C1 segment of cervical spinal cord (tissue), 14 donors: ENCODE data around the gene MBNL3.
"Not testable (repeated sequence)": the region's sequence is repeated elsewhere in the genome, so short reads cannot be mapped to it uniquely, and the experiment has no call there.

Experiments
- DNase-seq, 14 donors: peaks; one replicate each; lab custom pipeline; 2025; lab: John Stamatoyannopoulos, UW

MBNL3 gene

DNA sequence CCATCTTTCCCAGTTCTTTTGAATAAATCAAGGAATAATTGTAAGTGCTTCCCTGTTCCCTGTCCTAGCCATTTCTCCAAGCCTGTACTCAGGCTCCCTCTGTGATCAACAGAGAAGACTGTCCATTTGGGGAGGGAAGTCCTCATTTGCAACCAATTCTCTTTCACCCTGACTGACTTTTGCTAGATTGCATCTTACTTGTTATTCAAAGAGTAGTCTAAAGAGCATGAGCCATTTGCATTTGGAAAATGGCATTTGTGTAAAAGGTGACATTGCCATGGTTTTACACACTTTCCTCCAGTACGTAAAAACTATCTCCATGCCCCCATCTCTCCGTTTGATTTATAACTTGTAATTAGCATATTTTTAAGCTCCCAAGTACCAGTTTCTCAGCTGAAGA lies 110.6 kb downstream of the MBNL3 start:
- DNase-seq, result no peak

- DNase-seq, result no peak
Measured at GRCh38 chrX:132375941-132376340, 112.9 kb downstream of the MBNL3 start.

DNA sequence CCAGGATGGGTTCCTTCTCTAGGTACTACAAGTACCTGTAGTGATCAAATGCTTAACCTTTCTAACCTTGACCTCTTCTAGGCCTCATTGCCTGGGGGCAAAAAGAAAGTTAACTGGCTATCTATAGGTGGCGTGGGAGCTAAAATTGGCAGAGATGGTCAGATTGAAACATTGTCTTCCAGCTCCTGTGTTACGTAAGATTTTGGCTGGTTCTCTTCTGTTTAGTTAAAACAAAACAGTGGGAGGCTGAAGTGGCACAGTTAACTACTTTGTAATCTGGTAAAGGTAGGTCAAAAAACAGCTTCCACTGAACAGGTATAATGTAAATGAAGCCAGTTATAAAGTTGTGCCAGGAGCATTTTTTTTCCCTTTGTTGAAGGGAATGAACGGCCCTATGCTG lies 115.2 kb downstream of the MBNL3 start:
- peak in 1 of 14 donors; percentile 8 for DNase-seq

GRCh38 chrX:132369617-132370326 lies 119.1 kb downstream of the MBNL3 start:
- DNase-seq, result no peak

DNA sequence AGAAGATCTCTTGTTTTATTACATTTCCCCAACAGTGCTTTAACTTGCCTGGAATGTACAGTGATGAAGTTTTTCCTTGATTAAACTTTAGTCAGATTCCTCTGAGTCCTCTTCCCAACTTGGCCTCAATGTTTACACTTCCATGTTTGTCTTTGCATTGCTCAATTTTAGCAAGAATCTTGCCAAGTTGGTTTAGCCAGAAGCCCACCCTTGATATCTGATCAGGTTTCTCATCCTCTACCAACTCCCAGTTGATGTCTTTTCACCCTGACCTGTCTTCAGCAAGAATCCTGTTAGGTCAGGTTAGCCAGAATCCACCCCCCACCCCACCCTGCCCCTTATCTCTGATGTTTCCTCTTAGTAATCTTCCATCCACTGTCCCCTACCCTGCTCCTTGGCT lies 120.9 kb downstream of the MBNL3 start:
- DNase-seq, result no peak

- no peak for DNase-seq
Measured at GRCh38 chrX:132367314-132367713, 121.5 kb downstream of the MBNL3 start.

DNA sequence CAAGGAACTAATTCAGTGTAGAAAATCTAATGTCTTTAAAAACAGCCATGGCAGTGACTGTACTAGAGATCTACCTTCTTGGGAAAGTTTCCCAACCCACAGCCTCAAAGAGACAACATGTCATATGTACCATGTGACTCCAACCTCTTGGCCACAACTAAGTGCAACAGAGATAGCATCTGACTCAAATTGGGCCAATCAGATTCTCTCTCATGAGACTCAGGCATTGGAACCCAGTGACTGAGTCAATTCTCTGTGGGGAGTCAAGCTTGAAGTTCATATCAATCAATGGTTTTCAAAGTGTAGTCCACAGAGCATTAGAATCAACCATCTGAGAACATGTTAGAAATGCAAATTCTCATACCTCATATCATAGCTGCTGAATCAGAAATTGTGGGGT lies 123.3 kb downstream of the MBNL3 start:
- DNase-seq, result no peak

GRCh38 chrX:132364313-132364712 lies 124.5 kb downstream of the MBNL3 start:
- DNase-seq, result no peak

DNA sequence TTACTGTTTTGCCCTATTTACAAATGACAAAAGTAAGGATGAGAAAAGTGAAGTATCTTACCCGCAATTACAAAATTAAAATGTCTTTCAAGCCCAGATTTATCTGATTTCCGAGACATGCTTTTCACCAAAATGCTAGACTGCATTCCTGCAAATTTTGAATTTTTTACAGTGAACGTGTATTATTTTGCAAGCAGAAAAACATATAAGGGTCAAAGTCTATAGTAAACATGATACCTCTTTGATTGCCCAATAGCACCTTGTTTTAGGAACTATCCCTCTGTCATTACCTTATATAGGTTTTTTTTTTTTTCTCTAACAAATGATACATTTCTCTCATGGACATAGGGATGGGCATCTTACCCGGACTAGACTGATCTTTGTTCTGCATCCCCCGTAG lies 135.4 kb downstream of the MBNL3 start:
- no peak for DNase-seq

DNA sequence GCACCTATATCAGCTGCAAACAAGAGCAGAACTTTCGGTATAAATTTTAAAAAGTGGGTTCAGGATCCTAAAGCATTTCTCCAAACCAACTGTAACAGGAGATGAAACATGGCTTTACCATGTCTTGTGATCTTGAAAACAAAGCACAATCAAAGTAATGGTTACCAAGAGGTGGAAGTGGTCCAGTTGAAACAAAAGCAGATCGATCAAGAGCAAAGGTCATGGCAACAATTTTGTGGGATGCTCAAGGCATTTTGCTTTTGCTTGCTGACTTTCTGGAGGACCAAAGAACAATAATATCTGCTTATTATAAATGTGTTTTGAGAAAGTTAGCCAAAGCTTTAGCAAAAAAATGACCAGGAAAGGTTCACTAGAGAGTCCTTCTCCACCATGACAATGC lies 152.7 kb downstream of the MBNL3 start:
- DNase-seq, result no peak

GRCh38 chrX:132333351-132333750 lies 155.5 kb downstream of the MBNL3 start:
- DNase-seq, result no peak

GRCh38 chrX:132331532-132331931 lies 157.3 kb downstream of the MBNL3 start:
- DNase-seq, result no peak

DNA sequence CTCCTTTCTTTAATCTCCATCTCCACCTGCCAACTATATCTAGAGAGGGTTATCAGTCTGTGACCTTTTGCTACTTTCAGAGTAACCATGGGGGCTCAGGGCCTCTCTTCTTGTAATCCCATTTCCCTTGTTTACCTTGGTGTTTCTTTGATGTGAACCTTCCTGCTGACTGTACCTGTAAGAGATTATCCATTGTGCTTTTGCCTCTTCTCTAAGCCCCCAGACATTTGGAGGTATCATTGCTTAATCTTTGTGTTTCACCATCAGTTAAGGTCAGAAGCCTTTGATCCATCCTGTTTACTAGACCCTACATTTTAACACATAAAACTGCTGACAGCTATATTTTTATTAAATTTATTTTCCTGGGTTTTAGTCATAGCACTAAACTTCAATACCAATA lies 157.8 kb downstream of the MBNL3 start:
- DNase-seq, result no peak

GRCh38 chrX:132330156-132330729 lies 158.6 kb downstream of the MBNL3 start:
- no peak for DNase-seq

- not testable (repeated sequence) for DNase-seq
Measured at GRCh38 chrX:132326960-132327359, 161.9 kb downstream of the MBNL3 start.
